CD4-positive, alpha-beta T cell (primary cell): ENCODE measurements around the gene SNTA1. TPM values are rescaled to one million over a fixed set of nuclear protein-coding genes. Genes with fewer than 3 reads are reported as not detected.
"Not testable (repeated sequence)": the region's sequence is repeated elsewhere in the genome, so short reads cannot be mapped to it uniquely, and the experiment has no call there.

Experiments
- ATAC-seq: fragments of 200-7000 bp; cut with Tn5 transposase; one replicate; pipeline ENCODE4 v1.10.0; 2022; ENCODE audit warnings: mild to moderate bottlenecking; ENCODE audit not compliant: poor library complexity
- CTCF ChIA-PET: fragments of 350-600 bp; sonication (Branson Sonifier 250); formaldehyde crosslinking; loops from one replicate; lab custom pipeline; 2021; ENCODE audit warnings: antibody characterized with exemption, inconsistent platforms; lab: Charles Lee
- POLR2A ChIA-PET: fragments of 350-600 bp; sonication (Branson Sonifier 250); formaldehyde crosslinking; loops from one replicate; lab custom pipeline; 2021; ENCODE audit warnings: antibody characterized with exemption, inconsistent platforms; lab: Charles Lee
- DNase-seq, 14 experiments: peaks; one replicate each; pipeline ENCODE4 v3.0.0-alpha.2; 2013 to 2020; ENCODE audit warnings: mixed read lengths in 2 of 14
- H3K27ac ChIP-seq, 2 donors: one replicate each; pipeline versions ENCODE4 v1.5.1 to v1.7.0; 2013; ENCODE audit warnings: low read length in 2 of 2, low read depth in 1 of 2, mild to moderate bottlenecking in 1 of 2
- H3K27me3 ChIP-seq, 2 experiments: 1 replicate in 1 of 2; 2 replicates in 1 of 2; pipeline versions ENCODE4 v1.6.1 to v1.7.0; 2013; ENCODE audit warnings: low read length in 2 of 2, control low read depth in 1 of 2, mild to moderate bottlenecking in 1 of 2, moderate library complexity in 1 of 2; ENCODE audit not compliant: insufficient read depth in 2 of 2, control insufficient read depth in 1 of 2
- H3K36me3 ChIP-seq: one replicate; pipeline ENCODE4 v1.6.1; 2013; ENCODE audit warnings: low read length, control low read depth; ENCODE audit not compliant: insufficient read depth
- H3K4me1 ChIP-seq: one replicate; pipeline ENCODE4 v1.6.1; 2013; ENCODE audit warnings: low read length, control low read depth; ENCODE audit not compliant: insufficient read depth
- H3K4me3 ChIP-seq: one replicate; pipeline ENCODE4 v1.5.1; 2013; ENCODE audit warnings: mild to moderate bottlenecking, low read length, moderate library complexity
- H3K9me3 ChIP-seq, 2 experiments: 1 replicate in 1 of 2; 2 replicates in 1 of 2; pipeline versions ENCODE4 v1.6.1 to v1.7.0; 2013; ENCODE audit warnings: low read length in 2 of 2, mild to moderate bottlenecking in 2 of 2, control low read depth in 1 of 2, moderate library complexity in 1 of 2; ENCODE audit not compliant: control insufficient read depth in 1 of 2, insufficient read depth in 1 of 2
- H3K27ac Mint-ChIP-seq: one replicate; pipeline ENCODE4 v1.8.0; 2020; ENCODE audit warnings: mixed read lengths
- H3K27me3 Mint-ChIP-seq: one replicate; pipeline ENCODE4 v1.8.0; 2021; ENCODE audit warnings: mixed read lengths
- H3K36me3 Mint-ChIP-seq: one replicate; pipeline ENCODE4 v1.8.0; 2021; ENCODE audit warnings: low read depth, mixed read lengths
- H3K4me1 Mint-ChIP-seq: one replicate; pipeline ENCODE4 v1.8.0; 2021; ENCODE audit warnings: low read depth, mixed read lengths
- H3K4me3 Mint-ChIP-seq: one replicate; pipeline ENCODE4 v1.8.0; 2020; ENCODE audit warnings: mild to moderate bottlenecking, mixed read lengths
- H3K9me3 Mint-ChIP-seq: one replicate; pipeline ENCODE4 v1.8.0; 2020; ENCODE audit warnings: mixed read lengths
- intact Hi-C, 2 experiments: fragments of 100-400 bp; cut with DNase I in 1 of 2; cut with micrococcal nuclease in 1 of 2; formaldehyde crosslinking; loops; one replicate each; pipeline versions ENCODE4 v1.15.1 to v1.9.0; 2023 to 2025; cut with DNase I, micrococcal nuclease
- total RNA-seq, 174 experiments: library from RNA in 2 of 174; stranded (reverse) in 2 of 174; gene quantifications; one replicate each; pipeline ENCODE4 v1.2.3 and lab custom pipeline; 2021 to 2026
- TF ChIP-seq, protein P1 (sequence below): fragments of 200-600 bp; IDR thresholded peaks from one replicate; pipeline ENCODE4 v1.8.0; 2022; ENCODE audit warnings: antibody characterized with exemption, mild to moderate bottlenecking

Gene SNTA1
- total RNA-seq, 2 experiments from 2014 or later: 5.0 to 5.2 TPM

DNA sequence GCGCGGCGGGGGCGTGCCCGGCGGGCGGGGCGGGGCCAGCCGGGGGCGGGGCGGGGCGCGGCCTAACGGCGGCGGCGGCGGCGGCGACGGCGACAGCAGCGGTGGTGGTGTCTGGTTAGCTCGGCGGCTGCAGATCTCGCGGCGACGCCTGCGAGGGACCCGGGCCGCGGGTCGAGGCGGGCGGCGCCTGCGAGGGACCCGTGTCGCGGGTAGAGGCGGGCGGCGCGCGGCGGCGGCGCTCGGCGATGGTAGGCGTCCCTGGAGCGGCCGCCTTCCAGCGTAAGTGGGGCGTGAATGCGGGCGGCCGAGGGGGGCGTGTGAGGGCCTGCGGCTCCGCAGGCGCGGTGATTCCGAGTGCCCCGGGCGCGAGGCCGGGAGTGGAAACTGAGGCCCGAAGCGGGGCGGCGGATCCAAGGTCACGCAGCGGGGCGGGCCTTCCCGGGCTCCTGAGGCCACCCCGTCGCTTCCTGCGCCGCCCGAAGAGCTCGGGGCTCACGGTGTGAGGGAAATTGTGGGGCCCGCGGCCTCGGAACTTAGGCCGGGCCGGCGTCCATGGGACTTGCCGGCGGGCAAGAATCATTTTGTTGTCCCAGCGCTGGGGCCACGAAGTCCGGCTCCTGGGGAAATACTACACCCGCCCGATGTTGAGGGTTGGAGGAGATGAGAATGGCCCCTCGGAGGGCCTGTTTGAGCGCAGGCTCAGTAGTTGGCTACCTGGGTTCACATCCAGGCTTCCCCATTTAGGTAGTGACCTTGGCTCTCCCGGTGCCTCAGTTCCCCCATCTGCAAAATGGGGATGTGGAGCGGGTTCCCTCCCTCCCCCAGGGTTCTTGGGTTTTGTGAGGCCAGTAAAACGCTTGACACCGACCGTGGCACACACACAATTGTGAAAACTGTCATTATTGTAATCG lies 46.7 kb upstream of the SNTA1 start, which contains the start of gene CBFA2T2:
TSS of gene CBFA2T2 (plus strand) at position 74 of the 911 bp plus-strand sequence. CDS start at position 246, 172 bp downstream.
- Histone ChIP-seq H3K9me3 (no peaks in the 10 kb centered on the region), H3K36me3 (no peaks in the 10 kb centered on the region), H3K27ac (peak within 1 kb of the TSS; percentile 92 to 95), H3K4me3 (peak within 1 kb of the TSS; percentile 93), H3K4me1 (peaks cover 26% of the 10 kb centered on the region), H3K27me3 (no peaks in the 10 kb centered on the region)
- Mint-ChIP-seq H3K4me3 (peak within 1 kb of the TSS; percentile 94), H3K9me3 (no peaks in the 10 kb centered on the region), H3K27ac (peak within 1 kb of the TSS; percentile 96), H3K36me3 (peaks cover 11% of the 10 kb centered on the region), H3K4me1 (peaks cover 36% of the 10 kb centered on the region), H3K27me3 (no peaks in the 10 kb centered on the region)
- ATAC-seq (peak; percentile 22), DNase-seq (peak in 2 of 14 experiments; percentile 18 to 57)
- intact Hi-C loops: loop anchor here (1.0 to 10.0 kb wide), 6 partner anchors 47 to 1067 kb away; partner anchors contain the start of genes CDK5RAP1 (in 1 of the 2), EIF2S2 (in 1 of the 2), MAP1LC3A (in 1 of the 2) and SNTA1 (in 1 of the 2)
- ChIA-PET CTCF (interaction anchor here (1.2 to 1.3 kb wide), 2 partner anchors 33 to 178 kb away, joined by 3 to 6 read pairs; no protein-coding TSS in a partner anchor), POLR2A (interaction anchor here (0.7 to 2.8 kb wide), 30 partner anchors 9 to 872 kb away, joined by 3 to 41 read pairs (median 5); partner anchors contain the start of genes ACTL10, CDK5RAP1, CHMP4B and EIF2S2)
- TF ChIP-seq, protein P1, sequence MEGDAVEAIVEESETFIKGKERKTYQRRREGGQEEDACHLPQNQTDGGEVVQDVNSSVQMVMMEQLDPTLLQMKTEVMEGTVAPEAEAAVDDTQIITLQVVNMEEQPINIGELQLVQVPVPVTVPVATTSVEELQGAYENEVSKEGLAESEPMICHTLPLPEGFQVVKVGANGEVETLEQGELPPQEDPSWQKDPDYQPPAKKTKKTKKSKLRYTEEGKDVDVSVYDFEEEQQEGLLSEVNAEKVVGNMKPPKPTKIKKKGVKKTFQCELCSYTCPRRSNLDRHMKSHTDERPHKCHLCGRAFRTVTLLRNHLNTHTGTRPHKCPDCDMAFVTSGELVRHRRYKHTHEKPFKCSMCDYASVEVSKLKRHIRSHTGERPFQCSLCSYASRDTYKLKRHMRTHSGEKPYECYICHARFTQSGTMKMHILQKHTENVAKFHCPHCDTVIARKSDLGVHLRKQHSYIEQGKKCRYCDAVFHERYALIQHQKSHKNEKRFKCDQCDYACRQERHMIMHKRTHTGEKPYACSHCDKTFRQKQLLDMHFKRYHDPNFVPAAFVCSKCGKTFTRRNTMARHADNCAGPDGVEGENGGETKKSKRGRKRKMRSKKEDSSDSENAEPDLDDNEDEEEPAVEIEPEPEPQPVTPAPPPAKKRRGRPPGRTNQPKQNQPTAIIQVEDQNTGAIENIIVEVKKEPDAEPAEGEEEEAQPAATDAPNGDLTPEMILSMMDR: no peak

DNA sequence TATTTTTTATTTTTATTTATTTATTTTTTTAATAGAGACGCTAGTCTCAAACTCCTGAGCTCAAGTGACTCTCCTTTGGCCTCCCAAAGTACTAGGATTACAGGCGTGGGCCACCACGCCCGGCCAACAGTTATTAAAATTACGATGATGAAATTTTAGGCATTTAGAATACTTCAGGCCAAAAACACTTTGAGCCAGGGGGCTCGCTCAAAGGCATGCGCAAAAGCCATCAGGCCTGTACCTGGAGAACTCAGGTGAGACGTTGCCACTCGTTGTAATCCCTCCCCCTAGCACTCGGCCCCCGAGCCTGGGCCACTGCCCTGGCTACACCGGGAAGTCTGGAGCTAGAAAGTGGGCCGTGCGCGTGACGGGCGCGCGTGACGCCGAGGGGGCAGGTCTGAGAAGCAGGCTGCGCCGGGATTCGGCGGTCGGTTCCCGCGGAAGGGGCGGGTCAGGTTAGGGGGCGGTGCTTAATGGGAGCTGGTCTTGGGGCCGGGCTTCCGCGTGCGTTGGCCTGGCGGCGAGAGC lies 46.0 kb upstream of the SNTA1 start:
- H3K27ac ChIP-seq: peak overlapping the region; percentile 92 to 95
- ChIA-PET CTCF (interaction anchor here (1.2 to 1.3 kb wide), 2 partner anchors 32 to 178 kb away, joined by 3 to 6 read pairs; no protein-coding TSS in a partner anchor), POLR2A (interaction anchor here (0.7 to 2.8 kb wide), 29 partner anchors 9 to 873 kb away, joined by 3 to 41 read pairs (median 5); partner anchors contain the start of genes ACTL10, CDK5RAP1, CHMP4B and EIF2S2)
- H3K4me1 ChIP-seq: peaks cover 26% of the 10 kb centered on the region
- H3K27me3 ChIP-seq: no peaks in the 10 kb centered on the region
- H3K9me3 ChIP-seq: no peaks in the 10 kb centered on the region
- Mint-ChIP-seq H3K4me1 (peaks cover 36% of the 10 kb centered on the region), H3K27ac (peak overlapping the region; percentile 96), H3K9me3 (no peaks in the 10 kb centered on the region), H3K36me3 (peaks cover 11% of the 10 kb centered on the region), H3K4me3 (peak overlapping the region; percentile 94), H3K27me3 (no peaks in the 10 kb centered on the region)
- intact Hi-C loops: loop anchor here (1.0 to 10.0 kb wide), 9 partner anchors 46 to 1068 kb away; partner anchors contain the start of genes AHCY (in 1 of the 2), CDK5RAP1 (in 1 of the 2), EIF2S2 (in 1 of the 2) and MAP1LC3A (in 1 of the 2)
- peak; percentile 96 for ATAC-seq
- H3K4me3 ChIP-seq: peak overlapping the region; percentile 57
- H3K36me3 ChIP-seq: no peaks in the 10 kb centered on the region
- peak; percentile 97 to 100 (median 99) for DNase-seq
- TF ChIP-seq, protein P1: no peak

DNA sequence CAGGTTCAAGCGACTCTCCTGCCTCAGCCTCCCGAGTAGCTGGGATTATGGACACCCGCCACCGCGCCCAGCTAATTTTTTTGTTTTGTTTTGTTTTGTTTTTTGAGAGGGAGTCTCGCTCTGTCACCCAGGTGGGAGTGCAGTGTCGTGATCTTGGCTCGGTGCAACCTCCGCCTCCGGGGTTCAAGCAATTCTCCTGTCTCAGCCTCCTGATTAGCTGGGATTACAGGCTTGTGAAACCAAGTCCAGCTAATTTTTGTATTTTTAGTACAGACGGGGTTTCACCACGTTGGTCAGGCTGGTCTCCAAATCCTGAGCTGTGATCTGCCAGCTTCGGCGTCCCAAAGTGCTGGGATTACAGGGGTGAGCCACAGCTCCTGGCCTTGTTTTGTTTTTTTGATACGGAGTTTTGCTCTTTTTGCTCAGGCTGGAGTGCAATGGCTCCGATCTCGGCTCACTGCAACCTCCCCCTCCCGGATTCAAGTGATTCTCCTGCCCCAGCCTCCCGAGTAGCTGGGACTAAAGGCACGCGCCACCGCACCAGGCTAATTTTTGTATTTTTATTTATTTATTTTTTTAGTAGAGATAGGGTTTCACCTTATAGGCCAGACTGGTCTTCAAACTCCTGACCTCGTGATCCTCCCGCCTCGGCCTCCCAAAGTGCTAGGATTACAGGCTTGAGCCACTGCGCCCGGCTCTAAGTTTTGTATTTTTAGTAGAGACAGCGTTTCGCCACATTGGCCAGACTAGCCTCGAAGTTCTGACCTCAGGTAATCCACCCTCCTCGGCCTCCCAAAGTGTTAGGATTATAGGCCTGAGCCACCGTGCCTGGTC lies 45.3 kb upstream of the SNTA1 start:
- peak in 1 of 14 experiments; percentile 28 for DNase-seq
- peak overlapping the region; percentile 51 for H3K4me3 Mint-ChIP-seq
- H3K9me3 Mint-ChIP-seq, H3K36me3 Mint-ChIP-seq, H3K27me3 ChIP-seq, H3K36me3 ChIP-seq, H3K27me3 Mint-ChIP-seq, H3K9me3 ChIP-seq, ATAC-seq: not testable (repeated sequence)
- Histone ChIP-seq H3K4me3 (peak overlapping the region; percentile 57), H3K4me1 (peaks cover 26% of the 10 kb centered on the region), H3K27ac (peak overlapping the region; percentile 92 to 95)
- peaks cover 34% of the 10 kb centered on the region for H3K4me1 Mint-ChIP-seq
- intact Hi-C loops: loop anchor here in 1 of 2 experiments (5.0 to 10.0 kb wide), 3 partner anchors 236 to 816 kb away; partner anchors contain the start of genes AHCY, PXMP4 and RALY
- POLR2A ChIA-PET: interaction anchor here (1.1 to 2.8 kb wide), 18 partner anchors 10 to 624 kb away, joined by 4 to 41 read pairs (median 10); partner anchors contain the start of genes ACTL10, CDK5RAP1, CHMP4B and EIF2S2
- peak overlapping the region; percentile 96 for H3K27ac Mint-ChIP-seq
- CTCF ChIA-PET: interaction anchor here (1.2 to 1.3 kb wide), 3 partner anchors 31 to 179 kb away, joined by 3 to 6 read pairs (median 3); no protein-coding TSS in a partner anchor
